HEK293 (cell line): Measurements from ENCODE around the gene ARHGAP24.

Experiments
- CTCF ChIA-PET: fragments of 350-600 bp; formaldehyde crosslinking; extraction: SDS; loops from one replicate; lab custom pipeline; 2021; ENCODE audit warnings: antibody characterized with exemption; lab: Yijun Ruan, JAX
- POLR2A ChIA-PET: fragments of 300-600 bp; formaldehyde crosslinking; extraction: SDS; loops from one replicate; lab custom pipeline; 2020; ENCODE audit warnings: antibody characterized with exemption, inconsistent platforms; lab: Yijun Ruan, JAX
- H3K27ac ChIP-seq: fragments of 200-500 bp; sonication (Bioruptor generic); 2 replicates; pipeline ENCODE4 v1.5.1; 2014; ENCODE audit warnings: low read depth, low read length, control low read depth, inconsistent platforms; ENCODE audit errors: extremely low read depth
- H3K36me3 ChIP-seq, 2 experiments: fragments of 200-500 bp in 1 of 2; sonication (Bioruptor generic) in 1 of 2; 1 replicate in 1 of 2; 2 replicates in 1 of 2; pipeline ENCODE4 v1.5.1; 2014 to 2017; ENCODE audit warnings: inconsistent platforms in 2 of 2, low read length in 2 of 2; ENCODE audit not compliant: control insufficient read depth in 2 of 2, insufficient read depth in 1 of 2
- H3K4me1 ChIP-seq: fragments of 200-500 bp; sonication (Bioruptor generic); 2 replicates; pipeline ENCODE4 v1.5.1; 2014; ENCODE audit warnings: mild to moderate bottlenecking, low read length, inconsistent platforms; ENCODE audit not compliant: control insufficient read depth, insufficient read depth
- H3K4me3 ChIP-seq: 2 replicates; pipeline ENCODE4 v1.5.1; 2011; ENCODE audit warnings: low read depth, mild to moderate bottlenecking, control low read depth, low read length, moderate library complexity
- H3K9me3 ChIP-seq: fragments of 200-500 bp; sonication (Bioruptor generic); 2 replicates; pipeline ENCODE4 v1.5.1; 2014; ENCODE audit warnings: low read depth, low read length, inconsistent platforms; ENCODE audit not compliant: control insufficient read depth, insufficient read depth
- CTCF ChIP-seq: fragments of 450-650 bp; formaldehyde crosslinking; IDR thresholded peaks from 2 replicates; pipeline ENCODE4 v1.5.1; 2016; ENCODE audit warnings: missing biosample characterization, missing genetic modification characterization
- FEZF1 ChIP-seq: fragments of 450-650 bp; formaldehyde crosslinking; IDR thresholded peaks from 2 replicates; pipeline ENCODE4 v1.5.1; 2016; ENCODE audit warnings: missing biosample characterization, missing genetic modification characterization
- GFI1B ChIP-seq: fragments of 450-650 bp; formaldehyde crosslinking; IDR thresholded peaks from 2 replicates; pipeline ENCODE4 v1.5.1; 2016; ENCODE audit warnings: missing biosample characterization, missing genetic modification characterization
- GLIS2 ChIP-seq: fragments of 450-650 bp; formaldehyde crosslinking; IDR thresholded peaks from 2 replicates; pipeline ENCODE4 v1.5.1; 2016; ENCODE audit warnings: missing biosample characterization, missing genetic modification characterization
- KLF10 ChIP-seq: fragments of 450-650 bp; IDR thresholded peaks from 2 replicates; pipeline ENCODE4 v1.5.1; 2018; ENCODE audit warnings: missing biosample characterization, mild to moderate bottlenecking, missing genetic modification characterization
- MZF1 ChIP-seq: fragments of 450-650 bp; formaldehyde crosslinking; IDR thresholded peaks from 2 replicates; pipeline ENCODE4 v1.5.1; 2017; ENCODE audit warnings: missing biosample characterization, missing genetic modification characterization, borderline replicate concordance
- PRDM6 ChIP-seq: fragments of 450-650 bp; formaldehyde crosslinking; IDR thresholded peaks from 2 replicates; pipeline ENCODE4 v1.5.1; 2017; ENCODE audit warnings: missing biosample characterization, missing genetic modification characterization
- SP7 ChIP-seq: fragments of 450-650 bp; formaldehyde crosslinking; IDR thresholded peaks from 2 replicates; pipeline ENCODE4 v1.5.1; 2016; ENCODE audit warnings: missing biosample characterization, missing genetic modification characterization
- YY2 ChIP-seq: fragments of 450-650 bp; formaldehyde crosslinking; IDR thresholded peaks from 2 replicates; pipeline ENCODE4 v1.5.1; 2016; ENCODE audit warnings: missing biosample characterization, missing genetic modification characterization
- ZBTB11 ChIP-seq: fragments of 450-650 bp; formaldehyde crosslinking; conservative IDR thresholded peaks from 2 replicates; pipeline ENCODE4 v1.5.1; 2016; ENCODE audit warnings: low read depth, missing biosample characterization, missing genetic modification characterization
- ZFP69B ChIP-seq: fragments of 450-650 bp; formaldehyde crosslinking; IDR thresholded peaks from 2 replicates; pipeline ENCODE4 v1.5.1; 2016; ENCODE audit warnings: missing biosample characterization, missing genetic modification characterization
- ZNF138 ChIP-seq: fragments of 450-650 bp; formaldehyde crosslinking; IDR thresholded peaks from 2 replicates; pipeline ENCODE4 v1.5.1; 2016; ENCODE audit warnings: missing biosample characterization, missing genetic modification characterization, borderline replicate concordance
- ZNF140 ChIP-seq: fragments of 450-650 bp; formaldehyde crosslinking; IDR thresholded peaks from 2 replicates; pipeline ENCODE4 v1.5.1; 2016; ENCODE audit warnings: missing biosample characterization, missing genetic modification characterization
- ZNF174 ChIP-seq: fragments of 450-650 bp; formaldehyde crosslinking; IDR thresholded peaks from 2 replicates; pipeline ENCODE4 v1.5.0; 2017; ENCODE audit warnings: missing biosample characterization, mild to moderate bottlenecking, missing genetic modification characterization
- ZNF350 ChIP-seq: fragments of 450-650 bp; formaldehyde crosslinking; IDR thresholded peaks from 2 replicates; pipeline ENCODE4 v1.5.0; 2017; ENCODE audit warnings: missing biosample characterization, mild to moderate bottlenecking, missing genetic modification characterization
- ZNF394 ChIP-seq: fragments of 450-650 bp; formaldehyde crosslinking; IDR thresholded peaks from 2 replicates; pipeline ENCODE4 v1.5.1; 2016; ENCODE audit warnings: missing biosample characterization, missing genetic modification characterization, mild to moderate bottlenecking, moderate library complexity, borderline replicate concordance
- ZNF473 ChIP-seq: fragments of 450-650 bp; formaldehyde crosslinking; IDR thresholded peaks from 2 replicates; pipeline ENCODE4 v1.5.1; 2017; ENCODE audit warnings: missing biosample characterization, missing genetic modification characterization
- ZNF510 ChIP-seq: fragments of 450-650 bp; formaldehyde crosslinking; IDR thresholded peaks from 2 replicates; pipeline ENCODE4 v1.5.1; 2018; ENCODE audit warnings: mild to moderate bottlenecking, missing genetic modification characterization, missing biosample characterization; ENCODE audit not compliant: insufficient replicate concordance
- ZNF555 ChIP-seq: fragments of 450-650 bp; formaldehyde crosslinking; conservative IDR thresholded peaks from 2 replicates; pipeline ENCODE4 v1.5.1; 2017; ENCODE audit warnings: missing biosample characterization, mild to moderate bottlenecking, missing genetic modification characterization, inconsistent platforms
- ZNF561 ChIP-seq: fragments of 450-650 bp; IDR thresholded peaks from 2 replicates; pipeline ENCODE4 v1.5.1; 2018; ENCODE audit warnings: missing biosample characterization, missing genetic modification characterization, borderline replicate concordance
- ZNF660 ChIP-seq: fragments of 450-650 bp; IDR thresholded peaks from 2 replicates; pipeline ENCODE4 v1.5.1; 2018; ENCODE audit warnings: missing biosample characterization, mild to moderate bottlenecking, missing genetic modification characterization
- ZNF704 ChIP-seq: fragments of 450-650 bp; formaldehyde crosslinking; IDR thresholded peaks from 2 replicates; pipeline ENCODE4 v1.5.1; 2016; ENCODE audit warnings: missing biosample characterization, missing genetic modification characterization
- ZNF792 ChIP-seq: fragments of 450-650 bp; formaldehyde crosslinking; IDR thresholded peaks from 2 replicates; pipeline ENCODE4 v1.5.1; 2016; ENCODE audit warnings: missing biosample characterization, missing genetic modification characterization
- ZSCAN23 ChIP-seq: fragments of 450-650 bp; formaldehyde crosslinking; IDR thresholded peaks from 2 replicates; pipeline ENCODE4 v1.5.1; 2016; ENCODE audit warnings: missing biosample characterization, missing genetic modification characterization

The ARHGAP24 gene

GRCh38 chr4:85860066-85860740, 385.3 kb downstream of the ARHGAP24 start:
- Histone ChIP-seq H3K27ac (no peak overlapping the region), H3K36me3 (no peaks in the 10 kb centered on the region), H3K9me3 (no peaks in the 10 kb centered on the region), H3K4me3 (no peak overlapping the region), H3K4me1 (no peaks in the 10 kb centered on the region)
- CTCF ChIA-PET: no interaction called here
- POLR2A ChIA-PET: no interaction called here
- TF ChIP-seq ZNF174 (no peak), MZF1 (tag by site-specific recombination) (no peak), ZNF510 (tag by site-specific recombination) (no peak), YY2 (tag by site-specific recombination) (no peak), ZNF138 (no peak), ZNF394 (no peak), ZNF792 (tag by site-specific recombination) (no peak), ZBTB11 (no peak), FEZF1 (tag by site-specific recombination) (no peak), GLIS2 (tag by site-specific recombination) (no peak), ZFP69B (no peak), ZNF350 (tag by site-specific recombination) (no peak), ZNF660 (tag by site-specific recombination) (no peak), ZNF704 (tag by site-specific recombination) (no peak), ZNF561 (tag by site-specific recombination) (no peak), KLF10 (no peak), ZNF140 (tag by site-specific recombination) (no peak), ZSCAN23 (tag by site-specific recombination) (no peak), ZNF473 (tag by site-specific recombination) (no peak)

- ChIA-PET CTCF (no interaction called here), POLR2A (no interaction called here)
- no peaks in the 10 kb centered on the region for H3K9me3 ChIP-seq
- no peaks in the 10 kb centered on the region for H3K36me3 ChIP-seq
- no peaks in the 10 kb centered on the region for H3K4me1 ChIP-seq
- H3K4me3 ChIP-seq: no peak overlapping the region
- H3K27ac ChIP-seq: no peak overlapping the region
- TF ChIP-seq ZNF555 (tag by site-specific recombination): no peak
- no peak for TF ChIP-seq ZBTB11
- peak; percentile 59 for TF ChIP-seq PRDM6 (tag by site-specific recombination)
- TF ChIP-seq CTCF: no peak
- peak; percentile 51; the same call in 1 of the 2 replicates for TF ChIP-seq SP7 (tag by site-specific recombination)
- no peak for TF ChIP-seq GFI1B
Observed at GRCh38 chr4:85861064-85861765, 386.3 kb downstream of the ARHGAP24 start.
